Measurements from ENCODE around the gene FCRLB.
A peak's percentile ranks its signal among the peaks of the same experiment; 100 is the strongest.
"Not testable (repeated sequence)": the region's sequence is repeated elsewhere in the genome, so short reads cannot be mapped to it uniquely, and the experiment has no call there.

Gene FCRLB

DNA sequence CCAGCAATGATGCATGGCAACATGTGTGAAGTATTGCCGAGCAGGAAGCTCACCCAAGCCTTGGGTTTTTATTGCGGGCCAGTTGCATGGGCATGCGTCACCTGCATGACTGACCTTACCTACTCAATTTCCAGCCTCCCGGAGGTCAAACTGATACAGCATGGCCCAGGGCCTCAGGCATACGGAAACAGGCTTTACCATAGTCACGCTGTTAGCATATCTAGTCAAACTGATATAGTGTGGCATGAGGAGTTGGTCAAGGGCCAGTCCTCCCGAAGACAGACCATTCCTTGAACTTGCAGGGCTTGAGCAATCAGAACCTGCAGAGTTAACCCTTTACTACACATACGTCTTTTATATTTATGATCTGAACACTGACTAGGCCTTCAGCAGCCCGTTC is 21.9 kb downstream of the FCRLB start:
- no peak for DNase-seq

DNA sequence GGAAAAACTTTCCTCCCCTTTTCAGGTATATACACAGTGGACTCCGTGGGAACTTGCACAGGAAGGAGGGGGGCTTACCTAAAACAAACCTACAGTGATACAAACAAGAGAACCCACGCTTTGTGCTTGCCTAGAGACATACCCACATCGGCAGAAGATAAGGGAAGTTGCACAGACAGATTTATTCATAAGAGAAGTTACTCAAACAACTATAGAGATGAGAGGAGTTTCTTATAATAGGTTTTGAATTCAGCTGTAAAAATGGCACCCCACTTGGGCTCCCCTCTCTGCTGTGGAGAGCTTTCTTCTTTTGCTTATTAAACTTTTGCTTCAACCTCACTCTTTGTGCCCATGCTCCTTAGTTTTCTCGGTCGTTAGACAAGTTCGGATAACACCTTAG is 26.5 kb downstream of the FCRLB start:
- no peak for DNase-seq

DNA sequence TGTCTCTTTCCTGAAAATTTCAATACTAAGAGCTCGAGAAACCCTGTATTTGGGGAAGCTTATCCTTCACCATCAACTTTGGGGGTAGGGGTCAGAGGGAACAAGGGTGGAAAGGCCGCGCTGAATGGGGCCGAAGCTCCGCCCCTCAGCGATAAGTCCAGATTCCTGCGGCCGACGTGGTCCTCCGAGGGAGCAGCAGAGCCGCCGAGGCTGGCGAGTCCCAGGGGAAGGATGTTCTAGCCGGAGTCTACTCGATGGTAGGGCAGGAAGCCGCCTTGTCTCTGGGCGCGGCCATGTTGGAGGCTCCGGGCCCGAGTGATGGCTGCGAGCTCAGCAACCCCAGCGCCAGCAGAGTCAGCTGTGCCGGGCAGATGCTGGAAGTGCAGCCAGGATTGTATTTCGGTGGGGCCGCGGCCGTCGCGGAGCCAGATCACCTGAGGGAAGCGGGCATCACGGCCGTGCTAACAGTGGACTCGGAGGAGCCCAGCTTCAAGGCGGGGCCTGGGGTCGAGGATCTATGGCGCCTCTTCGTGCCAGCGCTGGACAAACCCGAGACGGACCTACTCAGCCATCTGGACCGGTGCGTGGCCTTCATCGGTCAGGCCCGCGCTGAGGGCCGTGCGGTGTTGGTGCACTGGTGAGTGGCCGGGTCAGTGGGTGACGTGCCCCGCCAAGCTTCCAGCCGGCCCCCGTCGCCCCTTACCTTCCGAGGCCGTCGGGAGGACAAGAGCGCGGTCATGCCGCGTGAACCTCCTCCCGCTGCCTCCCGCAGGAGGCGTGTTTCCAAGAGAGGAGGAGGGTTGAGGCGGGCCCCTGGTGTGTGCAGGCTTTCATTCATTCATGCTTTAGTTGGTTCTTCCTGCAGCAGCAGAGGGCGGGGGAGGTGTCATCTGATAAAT is 28.4 kb downstream of the FCRLB start, which contains the start of gene DUSP12:
TSS of gene DUSP12 (plus strand) at position 278 of the 899 bp plus-strand sequence. CDS start at position 294, 16 bp downstream.
- peak; percentile 92 for DNase-seq

DNA sequence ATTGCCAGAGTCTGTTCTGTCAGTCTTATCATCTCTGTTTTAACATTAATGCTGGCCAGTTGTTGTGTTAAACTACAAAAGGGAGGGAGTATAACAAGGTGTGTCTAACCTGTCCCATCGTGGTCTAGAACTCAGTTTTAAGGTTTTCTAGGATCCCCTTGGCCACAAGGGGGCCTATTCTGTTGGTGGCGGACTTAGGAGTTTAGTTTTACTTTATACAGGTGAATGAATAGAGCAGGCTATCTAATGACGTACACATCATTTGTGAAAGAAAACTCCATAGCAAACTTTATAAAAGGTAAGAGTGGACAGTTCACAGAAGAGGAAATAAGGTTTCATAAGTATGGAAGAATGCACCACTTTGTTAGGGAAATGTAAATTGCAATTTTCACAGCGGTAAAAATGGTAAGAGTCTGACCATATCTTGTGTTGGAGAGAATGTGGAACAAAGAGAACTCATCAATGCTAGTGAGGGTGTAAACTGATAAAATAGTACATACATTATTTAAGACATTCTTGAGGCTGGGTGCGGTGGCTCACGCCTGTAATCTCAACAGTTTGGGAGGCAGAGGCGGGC is 42.3 kb downstream of the FCRLB start:
- DNase-seq, result no peak

DNA sequence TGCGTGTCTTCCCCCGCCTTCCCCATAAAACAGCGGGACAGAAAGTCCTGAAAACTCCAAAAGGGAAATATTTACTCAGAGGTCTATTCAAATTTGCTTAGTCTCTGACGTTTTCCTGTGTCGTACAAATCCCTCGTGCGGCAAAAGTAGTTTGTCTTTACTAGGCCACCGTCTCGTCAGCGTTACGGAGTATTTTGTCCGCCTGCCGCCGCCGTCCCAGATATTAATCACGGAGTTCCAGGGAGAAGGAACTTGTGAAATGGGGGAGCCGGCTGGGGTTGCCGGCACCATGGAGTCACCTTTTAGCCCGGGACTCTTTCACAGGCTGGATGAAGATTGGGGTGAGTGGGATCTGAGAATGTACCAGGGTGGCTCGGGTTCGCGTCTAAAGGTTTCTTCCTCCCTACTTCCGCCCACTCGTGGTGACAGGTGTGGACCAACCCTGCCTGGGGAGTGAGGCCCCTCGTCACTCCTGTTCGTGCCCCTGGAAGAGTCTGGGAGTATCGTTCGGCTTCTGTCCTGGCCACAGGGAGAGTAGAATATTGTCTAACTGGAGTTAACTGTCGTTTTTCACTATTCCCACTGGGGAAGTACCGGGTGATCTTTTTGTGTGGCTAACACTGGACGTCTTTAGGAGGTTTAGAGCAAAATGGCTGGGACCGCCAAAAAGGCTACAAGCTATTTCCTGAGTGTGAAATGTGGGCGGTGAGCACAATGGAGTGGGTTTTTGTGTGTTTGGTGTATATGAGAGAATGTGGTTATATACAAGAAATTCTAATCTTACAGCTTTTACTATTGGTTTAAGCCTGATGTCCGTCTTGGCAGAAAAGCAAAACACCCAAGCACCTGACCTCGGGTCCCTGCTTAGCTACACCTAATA is 45.0 kb downstream of the FCRLB start, which contains the start of gene ATF6:
TSS of gene ATF6 (plus strand) at position 219 of the 880 bp plus-strand sequence. CDS start at position 260, 41 bp downstream.
- peak; percentile 90 for DNase-seq

DNA sequence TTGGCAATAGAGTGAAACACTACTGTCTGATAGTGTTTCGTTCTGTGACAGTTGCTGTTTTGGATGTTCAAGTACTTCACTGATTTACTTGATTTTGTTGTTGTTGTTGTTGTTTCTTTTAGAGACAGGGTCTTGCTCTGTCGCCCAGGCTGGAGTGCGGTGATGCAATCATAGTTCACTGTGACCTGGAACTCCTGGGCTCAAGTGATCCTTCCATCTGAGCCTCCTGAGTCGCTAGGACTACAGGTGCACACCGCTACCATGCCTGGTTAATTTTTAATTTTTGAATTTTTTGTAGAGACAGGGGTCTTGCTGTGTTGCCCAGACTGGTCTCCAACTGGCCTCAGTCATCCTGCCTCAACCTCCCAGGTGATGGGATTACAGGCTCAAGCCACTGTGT is 47.1 kb downstream of the FCRLB start:
- DNase-seq, result no peak

DNA sequence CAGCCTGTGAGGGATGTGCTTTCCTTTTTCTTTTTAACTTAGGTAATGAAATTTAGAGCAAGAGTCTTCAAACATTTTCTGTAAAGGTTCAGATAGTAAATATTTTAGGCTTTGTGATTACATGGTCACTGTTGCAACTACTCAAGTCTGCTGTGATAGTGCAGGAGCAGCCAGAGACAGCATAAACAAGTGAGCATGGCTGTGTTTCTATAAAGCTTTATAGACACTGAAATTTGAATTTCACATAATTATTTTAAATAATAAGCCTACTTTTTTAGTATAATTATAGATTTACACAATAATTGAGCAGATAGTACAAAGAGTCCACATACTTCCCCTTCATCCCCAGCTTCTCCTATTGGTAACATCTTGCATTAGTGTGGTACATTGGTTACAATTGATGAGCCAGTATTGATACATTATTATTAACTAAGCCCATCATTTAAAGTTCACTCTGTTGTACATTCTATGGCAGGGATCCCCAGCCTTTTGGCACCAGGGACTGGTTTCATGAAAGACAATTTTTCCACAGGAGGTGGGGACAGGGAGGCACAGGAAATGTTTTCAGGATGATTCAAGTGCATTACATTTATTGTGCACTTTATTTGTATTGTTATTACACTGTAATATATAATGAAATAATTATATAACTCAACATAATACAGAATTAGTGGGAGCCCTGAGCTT is 47.8 kb downstream of the FCRLB start:
- DNase-seq, result no peak

DNA sequence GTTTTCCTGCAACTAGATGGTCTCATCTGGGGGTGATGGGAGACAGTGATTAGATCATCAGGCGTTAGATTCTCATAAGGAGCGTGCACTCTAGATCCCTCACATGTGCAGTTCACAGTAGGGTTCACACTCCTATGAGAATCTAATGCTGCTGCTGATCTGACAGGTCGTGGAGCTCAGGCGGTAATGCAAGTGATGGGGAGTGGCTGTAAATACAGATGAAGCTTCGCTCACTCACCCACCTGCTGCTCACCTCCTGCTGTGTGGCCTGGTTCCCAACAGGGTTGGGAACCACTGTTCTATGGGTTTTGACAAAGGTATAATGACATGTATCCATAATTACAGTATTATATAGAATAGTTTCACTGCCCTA is 48.3 kb downstream of the FCRLB start:
- not testable (repeated sequence) for DNase-seq

DNA sequence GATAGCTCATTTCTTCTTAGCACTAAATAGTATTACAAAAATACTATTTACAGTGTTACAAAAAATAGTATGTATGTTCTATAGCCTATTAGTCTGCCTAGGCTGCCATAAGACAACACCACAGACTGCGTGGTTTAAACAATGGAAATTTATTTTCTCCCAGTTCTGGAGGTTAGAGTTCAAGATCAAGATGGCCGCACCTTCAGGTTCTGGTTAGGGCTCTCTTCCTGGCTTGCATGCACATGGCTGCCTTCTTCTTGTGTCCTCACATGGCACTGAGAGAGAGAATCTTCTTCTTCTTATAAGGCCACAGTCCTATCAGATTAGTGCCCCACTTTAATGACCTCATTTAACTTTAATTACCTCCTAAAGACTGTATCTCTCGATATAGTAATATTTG is 48.9 kb downstream of the FCRLB start:
- DNase-seq, result no peak

DNA sequence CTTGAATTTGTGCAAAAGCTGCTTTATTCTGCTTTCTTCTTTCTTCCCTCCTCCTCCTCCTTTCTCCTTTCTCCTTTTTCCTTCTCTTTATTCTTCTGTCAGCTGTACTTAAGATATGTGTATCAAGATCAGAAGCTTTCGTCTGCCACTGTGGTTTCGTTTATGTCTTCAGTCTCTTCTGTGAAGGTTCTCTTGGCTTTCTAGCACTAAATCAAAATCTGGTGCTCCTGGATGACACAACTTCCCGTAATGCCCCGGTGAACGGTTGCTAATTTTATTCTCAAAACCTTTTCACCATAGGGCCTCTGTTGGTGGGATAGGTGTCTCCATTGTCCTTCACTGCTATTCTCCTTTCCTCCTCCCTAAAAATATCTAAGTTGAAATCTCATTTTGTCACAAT is 49.8 kb downstream of the FCRLB start:
- DNase-seq, result no peak

DNA sequence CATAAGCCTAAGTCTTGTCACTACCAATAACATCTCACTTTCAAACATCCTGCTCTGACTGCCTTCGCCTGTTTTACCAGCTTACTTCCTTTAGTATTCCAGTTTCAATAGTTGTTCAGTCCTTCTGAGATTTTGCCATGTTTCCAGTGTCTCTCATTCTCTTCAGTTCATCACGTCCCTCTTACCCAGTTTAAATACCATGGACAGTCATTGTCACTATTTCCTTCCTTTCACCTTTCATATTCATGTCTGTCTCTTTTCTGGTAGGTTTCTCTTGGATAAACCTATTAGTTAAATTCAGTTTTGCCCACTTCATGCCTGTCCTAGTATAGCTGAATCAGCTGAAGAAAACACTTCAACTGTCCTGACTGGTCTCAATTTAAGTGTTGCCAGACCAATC is 50.6 kb downstream of the FCRLB start:
- DNase-seq, result no peak

DNA sequence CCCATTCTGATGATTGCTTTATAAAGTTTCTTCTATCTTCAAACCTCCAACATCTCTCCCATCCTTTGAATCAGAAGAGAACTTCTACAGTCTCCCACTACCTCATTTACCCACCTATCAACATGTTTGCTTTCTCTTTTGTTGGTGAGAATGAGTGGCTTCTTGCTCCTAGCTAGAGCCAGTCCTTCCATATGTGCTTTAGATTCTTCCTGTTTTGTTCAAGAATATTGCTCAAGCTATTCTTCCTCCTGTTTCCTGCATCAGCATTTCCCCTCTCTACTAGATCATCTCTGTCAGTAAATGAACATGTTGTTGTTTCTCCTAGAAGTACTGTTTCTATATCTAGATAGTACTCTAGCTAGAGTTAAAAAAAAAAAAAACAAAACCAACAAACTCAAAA is 51.1 kb downstream of the FCRLB start:
- no peak for DNase-seq

DNA sequence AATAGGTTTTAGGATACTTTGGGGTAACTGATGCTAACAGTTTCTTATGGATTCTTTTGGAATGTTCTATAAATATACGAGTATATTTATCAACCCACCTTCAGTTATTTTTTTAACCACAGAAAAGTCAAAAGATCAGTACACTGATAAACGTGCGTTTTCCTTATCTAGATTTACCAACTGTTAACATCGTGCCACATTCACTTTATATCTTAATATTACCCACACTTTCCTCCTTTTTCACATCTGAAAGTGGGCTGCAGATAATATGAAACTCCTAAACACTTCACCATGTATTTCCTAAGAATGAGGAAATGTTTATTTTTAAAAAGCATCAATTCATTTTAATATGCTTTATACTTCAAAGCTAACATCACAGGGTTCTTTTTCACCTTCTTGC is 52.4 kb downstream of the FCRLB start:
- DNase-seq, result no peak

DNA sequence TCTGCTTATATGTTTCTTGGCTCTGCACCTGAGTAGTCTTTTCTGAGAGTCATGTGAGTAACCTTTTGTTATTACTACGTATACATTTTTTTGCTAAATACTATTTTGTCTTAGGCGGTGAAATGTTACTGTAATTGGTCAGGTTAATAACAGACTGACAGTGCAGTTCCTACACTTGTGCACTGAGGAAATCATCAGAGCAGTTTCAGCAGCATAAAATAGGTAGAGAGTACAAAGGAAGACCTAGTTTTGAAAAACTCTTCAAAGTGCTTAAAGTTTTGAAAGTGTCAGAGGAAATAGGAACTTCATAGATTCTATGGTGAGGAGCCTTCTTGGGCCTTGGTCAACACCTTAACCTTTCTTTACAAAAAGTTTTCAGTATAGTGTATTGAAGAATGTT is 55.9 kb downstream of the FCRLB start:
- DNase-seq, result no peak

Measured in DMS 273 treated with DMSO at 0.1 percent for 48 hours (cell line).